Measurements from ENCODE around the gene PRKAA1. TPM values are rescaled to one million over a fixed set of nuclear protein-coding genes. Genes with fewer than 3 reads are reported as not detected.
"Not testable (repeated sequence)": the region's sequence is repeated elsewhere in the genome, so short reads cannot be mapped to it uniquely, and the experiment has no call there.

Gene PRKAA1
- total RNA-seq, 2 experiments from 2014 or later = 55.6 to 59.3 TPM

GRCh38 chr5:40828690-40829661, 30.8 kb upstream of the PRKAA1 start:
- H3K4me1 Mint-ChIP-seq = peaks cover 60% of the 10 kb centered on the region
- peaks cover 73% of the 10 kb centered on the region for H3K36me3 Mint-ChIP-seq
- H3K27me3 Mint-ChIP-seq = peaks cover 4% of the 10 kb centered on the region
- H3K4me3 Mint-ChIP-seq = peak overlapping the region; percentile 44
- H3K9me3 Mint-ChIP-seq = no peaks in the 10 kb centered on the region
- DNase-seq = no peak
- H3K27ac Mint-ChIP-seq = peak overlapping the region; percentile 100

DNA sequence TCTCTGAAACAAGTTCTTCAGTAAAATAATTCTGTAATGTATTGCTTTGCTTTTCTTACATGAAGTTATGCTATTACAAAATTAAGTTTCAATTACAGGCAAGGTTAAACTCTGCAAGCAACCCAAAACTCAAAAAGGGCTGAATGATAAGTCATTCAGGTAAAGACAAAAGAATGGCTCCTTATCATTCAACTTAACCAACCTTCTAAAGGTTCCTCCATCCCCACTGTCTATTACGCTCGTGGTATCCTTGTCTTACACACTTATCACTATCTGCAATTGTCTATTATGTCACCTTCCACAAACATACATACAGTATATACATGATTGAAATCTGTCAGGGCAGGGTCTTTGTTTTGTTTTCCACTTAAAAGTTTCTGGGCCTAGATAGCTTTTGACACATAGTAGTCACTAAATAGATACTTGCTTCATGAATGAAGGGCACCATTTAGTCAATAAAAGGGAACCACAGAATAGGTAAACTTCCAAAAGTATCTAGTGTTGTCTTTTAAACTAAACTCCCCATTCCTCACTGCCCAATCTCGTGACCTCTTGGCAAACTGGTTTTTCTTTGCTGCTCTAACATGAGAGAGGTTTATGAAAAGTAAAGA, 30.0 kb upstream of the PRKAA1 start:
- H3K36me3 Mint-ChIP-seq = peaks cover 64% of the 10 kb centered on the region
- H3K9me3 Mint-ChIP-seq = no peaks in the 10 kb centered on the region
- no peak for DNase-seq
- H3K27me3 Mint-ChIP-seq = peaks cover 4% of the 10 kb centered on the region
- no peak overlapping the region for H3K4me3 Mint-ChIP-seq
- H3K27ac Mint-ChIP-seq = peak overlapping the region; percentile 100
- peaks cover 58% of the 10 kb centered on the region for H3K4me1 Mint-ChIP-seq

GRCh38 chr5:40827188-40827977, 29.2 kb upstream of the PRKAA1 start:
- Mint-ChIP-seq H3K27ac (peak overlapping the region; percentile 100), H3K4me3 (peak overlapping the region; percentile 42), H3K4me1 (peaks cover 53% of the 10 kb centered on the region), H3K36me3 (peaks cover 59% of the 10 kb centered on the region), H3K9me3 (no peaks in the 10 kb centered on the region), H3K27me3 (peaks cover 4% of the 10 kb centered on the region)
- DNase-seq = no peak

DNA sequence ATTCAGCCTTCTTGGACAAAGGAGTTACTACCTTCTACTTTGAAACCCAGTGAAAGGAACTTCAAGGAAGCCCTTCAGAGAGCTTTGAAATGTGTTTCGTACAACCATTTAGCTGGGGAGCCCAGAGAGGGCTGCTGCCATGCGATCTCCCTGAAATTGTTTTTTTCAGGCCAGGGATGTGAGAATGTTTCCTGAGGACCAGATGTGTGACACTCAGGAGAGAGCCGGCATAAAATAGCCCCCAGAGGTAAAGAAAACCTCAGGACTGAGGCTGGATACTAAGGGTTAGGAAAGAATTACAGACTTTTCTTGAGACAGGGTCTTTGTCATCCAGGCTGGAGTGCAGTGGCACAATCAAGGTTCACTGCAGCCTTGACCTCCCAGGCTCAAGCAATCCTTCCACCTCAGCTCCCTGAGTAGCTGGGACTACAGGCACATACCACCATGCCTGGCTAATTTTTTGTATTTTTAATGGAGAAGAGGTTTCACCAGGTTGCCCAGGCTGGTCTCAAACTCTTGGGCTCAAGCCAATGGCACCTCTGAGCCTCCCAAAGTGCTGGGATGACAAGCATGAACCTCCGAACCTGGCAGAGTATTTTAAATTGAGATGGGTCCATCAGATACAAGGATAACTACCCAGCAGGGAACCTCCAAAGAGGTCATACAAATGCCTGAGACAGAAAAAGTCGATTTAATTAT, 28.5 kb upstream of the PRKAA1 start:
- Mint-ChIP-seq H3K36me3 (peaks cover 52% of the 10 kb centered on the region), H3K9me3 (no peaks in the 10 kb centered on the region), H3K4me3 (no peak overlapping the region), H3K27ac (peak overlapping the region; percentile 29), H3K4me1 (peaks cover 46% of the 10 kb centered on the region), H3K27me3 (peaks cover 4% of the 10 kb centered on the region)
- no peak for DNase-seq

DNA sequence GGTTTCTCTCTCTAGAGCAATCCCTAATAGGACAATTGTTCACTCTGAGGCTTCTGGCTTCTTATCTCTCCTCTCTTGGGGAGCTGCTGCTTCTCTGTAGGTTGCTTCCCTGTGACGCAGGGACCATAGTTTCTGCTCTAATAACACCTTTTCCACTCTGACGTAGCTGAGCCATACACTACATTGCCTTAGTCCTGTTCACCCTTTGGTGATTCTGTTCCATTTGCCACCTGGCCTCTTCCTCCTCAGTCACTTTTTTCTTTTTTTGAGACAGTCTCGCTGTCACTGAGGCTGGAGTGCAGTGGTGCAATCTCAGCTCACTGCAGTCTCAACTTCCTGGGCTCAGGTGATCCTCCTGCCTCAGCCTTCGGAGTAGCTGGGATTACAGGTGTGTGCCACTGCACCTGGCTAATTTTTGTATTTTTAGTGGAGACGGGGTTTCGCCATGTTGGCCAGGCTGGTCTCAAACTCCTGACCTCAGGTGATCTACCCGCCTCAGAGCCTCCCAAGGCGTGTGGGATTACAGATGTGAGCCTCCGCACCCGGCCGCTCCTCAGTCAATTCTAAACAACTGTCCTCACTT, 27.4 kb upstream of the PRKAA1 start:
- not testable (repeated sequence) for H3K27me3 Mint-ChIP-seq, DNase-seq, H3K4me3 Mint-ChIP-seq, H3K9me3 Mint-ChIP-seq
- Mint-ChIP-seq H3K4me1 (peaks cover 35% of the 10 kb centered on the region), H3K36me3 (peaks cover 41% of the 10 kb centered on the region), H3K27ac (peak overlapping the region; percentile 43)

- H3K36me3 Mint-ChIP-seq = peaks cover 21% of the 10 kb centered on the region
- no peak for DNase-seq
- H3K4me1 Mint-ChIP-seq = peaks cover 17% of the 10 kb centered on the region
- H3K9me3 Mint-ChIP-seq = no peaks in the 10 kb centered on the region
- H3K27ac Mint-ChIP-seq = no peak overlapping the region
- H3K4me3 Mint-ChIP-seq = no peak overlapping the region
- no peaks in the 10 kb centered on the region for H3K27me3 Mint-ChIP-seq
These were observed 25.3 kb upstream of the PRKAA1 start for GRCh38 chr5:40823459-40823858.

DNA sequence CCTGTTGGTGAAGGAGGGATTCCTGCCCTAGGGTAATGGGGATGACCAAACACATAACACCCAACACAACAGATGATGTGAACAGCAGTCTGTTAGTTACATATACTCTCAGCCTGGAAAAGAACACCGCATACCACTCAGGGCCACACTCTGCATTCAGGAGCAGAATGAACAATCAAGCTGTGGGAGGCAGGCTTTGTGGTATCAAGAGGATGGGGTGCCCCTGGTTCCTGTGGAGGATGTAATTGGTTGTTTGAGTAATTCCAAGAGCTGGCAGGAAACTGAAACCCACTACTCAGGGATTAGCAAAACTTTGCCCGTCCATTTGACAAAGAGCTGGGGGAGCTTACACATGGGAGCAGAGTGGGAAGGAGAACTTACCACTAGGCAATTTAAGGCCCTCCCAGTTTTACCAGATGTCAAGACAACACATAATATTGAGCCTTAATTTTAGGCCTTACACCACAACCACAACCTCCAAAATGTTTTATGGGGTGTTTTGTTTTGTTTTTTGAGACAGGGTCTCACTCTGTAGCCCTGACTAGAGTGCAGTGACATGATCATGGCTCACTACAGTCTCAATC, 15.6 kb upstream of the PRKAA1 start:
- H3K4me3 Mint-ChIP-seq = no peak overlapping the region
- no peaks in the 10 kb centered on the region for H3K9me3 Mint-ChIP-seq
- H3K27ac Mint-ChIP-seq = peak overlapping the region; percentile 43
- H3K4me1 Mint-ChIP-seq = peaks cover 5% of the 10 kb centered on the region
- H3K27me3 Mint-ChIP-seq = no peaks in the 10 kb centered on the region
- no peak for DNase-seq
- H3K36me3 Mint-ChIP-seq = no peaks in the 10 kb centered on the region

DNA sequence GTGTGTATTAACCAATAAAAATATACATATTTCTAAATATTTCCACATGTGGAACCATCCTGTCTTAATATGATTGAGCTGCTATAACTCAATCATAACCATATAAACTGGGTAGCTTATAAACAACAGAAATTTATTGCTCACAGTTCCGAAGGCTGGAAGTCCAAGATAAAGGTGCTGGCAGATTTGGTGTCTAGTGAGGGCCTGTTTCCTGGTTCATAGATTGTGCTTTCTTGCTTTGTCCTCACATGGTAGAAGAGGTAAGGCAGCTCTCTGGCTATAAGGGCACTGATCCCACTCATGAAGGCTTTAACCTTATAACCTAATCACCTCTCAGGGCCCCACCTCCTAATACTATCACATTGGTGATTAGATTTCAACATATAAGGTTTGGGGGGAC, 14.0 kb upstream of the PRKAA1 start:
- Mint-ChIP-seq H3K27ac (no peak overlapping the region), H3K9me3 (no peaks in the 10 kb centered on the region), H3K4me3 (no peak overlapping the region), H3K36me3 (no peaks in the 10 kb centered on the region), H3K27me3 (no peaks in the 10 kb centered on the region), H3K4me1 (peaks cover 12% of the 10 kb centered on the region)
- no peak for DNase-seq

DNA sequence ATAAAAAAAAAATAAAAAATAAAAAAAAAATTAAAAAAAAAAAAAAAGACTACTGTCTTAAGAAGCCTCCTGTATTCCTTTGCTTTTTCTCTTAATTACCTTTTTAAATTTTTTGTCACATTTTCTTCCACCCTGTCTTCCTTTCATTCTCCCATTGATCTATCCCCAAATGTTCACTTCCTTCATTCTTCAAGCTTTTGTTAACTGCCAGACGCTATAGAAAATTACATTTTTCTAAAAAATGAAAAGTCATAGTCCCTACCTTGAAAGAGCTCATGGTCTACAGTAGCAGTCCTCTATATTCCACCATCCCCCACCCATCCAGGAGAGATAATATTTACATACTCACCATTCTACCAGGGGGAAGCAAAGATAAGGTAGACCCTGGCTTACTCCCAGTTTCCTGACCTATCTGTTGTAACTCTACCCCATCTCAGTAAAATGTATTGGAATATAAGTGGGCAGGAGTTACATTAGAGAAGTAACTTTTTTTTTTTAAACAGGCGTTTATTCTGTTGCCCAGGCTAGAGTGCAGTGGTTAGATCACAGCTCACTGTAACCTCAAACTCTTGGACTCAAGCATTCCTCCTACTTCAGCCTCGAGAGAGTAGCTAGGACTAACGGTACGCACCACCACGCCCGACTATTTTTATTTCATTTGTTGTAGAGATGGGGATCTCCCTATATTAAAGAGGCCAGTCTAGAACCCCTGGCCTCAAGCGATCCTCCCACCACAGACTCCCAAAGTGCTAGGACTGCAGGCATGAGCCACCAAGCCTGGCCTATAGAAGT, 3.8 kb upstream of the PRKAA1 start:
- no peak for DNase-seq
- Mint-ChIP-seq H3K27me3 (peaks cover 4% of the 10 kb centered on the region), H3K27ac (no peak overlapping the region), H3K4me3 (no peak overlapping the region), H3K9me3 (no peaks in the 10 kb centered on the region), H3K36me3 (no peaks in the 10 kb centered on the region), H3K4me1 (peaks cover 6% of the 10 kb centered on the region)

GRCh38 chr5:40799258-40799657, 1.1 kb upstream of the PRKAA1 start:
- no peak for DNase-seq
- peaks cover 27% of the 10 kb centered on the region for H3K4me1 Mint-ChIP-seq
- peak overlapping the region; percentile 31 for H3K27ac Mint-ChIP-seq
- H3K36me3 Mint-ChIP-seq = peaks cover 19% of the 10 kb centered on the region
- H3K4me3 Mint-ChIP-seq = no peak overlapping the region
- H3K27me3 Mint-ChIP-seq = peaks cover 4% of the 10 kb centered on the region
- no peaks in the 10 kb centered on the region for H3K9me3 Mint-ChIP-seq

- DNase-seq = no peak
- H3K27ac Mint-ChIP-seq = peak overlapping the region; percentile 89
- peaks cover 30% of the 10 kb centered on the region for H3K4me1 Mint-ChIP-seq
- peaks cover 23% of the 10 kb centered on the region for H3K36me3 Mint-ChIP-seq
- H3K4me3 Mint-ChIP-seq = peak overlapping the region; percentile 82
- H3K9me3 Mint-ChIP-seq = no peaks in the 10 kb centered on the region
- H3K27me3 Mint-ChIP-seq = peaks cover 4% of the 10 kb centered on the region
These were observed 632 bp upstream of the PRKAA1 start for GRCh38 chr5:40798801-40799210.

DNA sequence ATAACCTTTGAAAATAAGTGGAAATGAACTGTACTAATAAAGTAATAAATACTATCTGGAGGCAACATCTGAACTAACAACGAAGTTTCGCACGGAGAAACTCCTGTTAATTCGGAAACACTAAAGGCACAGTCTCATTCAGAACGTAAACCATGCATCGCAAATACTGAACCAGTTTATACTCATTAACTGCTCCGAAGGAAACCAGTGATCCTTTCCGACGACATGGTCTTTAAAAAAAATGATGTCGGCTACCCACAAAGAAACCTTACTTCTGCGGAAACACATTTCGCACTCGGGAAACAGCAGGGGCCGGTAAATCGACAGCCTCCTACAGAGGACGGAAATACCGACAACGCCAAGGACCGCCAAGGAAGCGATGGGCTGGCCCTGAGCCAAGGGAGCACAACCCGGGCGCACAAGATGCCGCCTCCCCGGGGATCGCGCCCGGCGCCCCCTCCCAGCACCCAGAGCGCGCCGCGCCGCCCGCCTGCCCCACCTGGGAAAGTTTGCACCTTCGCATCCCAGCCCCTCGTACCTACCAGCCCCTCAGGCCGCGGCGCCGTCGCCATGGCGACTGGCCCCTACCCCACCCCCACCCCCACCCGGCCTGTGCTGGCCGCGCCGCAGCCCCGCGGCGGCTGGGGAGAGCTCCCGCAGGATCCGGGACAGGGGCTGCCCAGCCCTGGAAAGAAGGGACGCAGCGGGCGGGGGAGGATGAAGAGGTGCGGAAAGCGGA, 732 bp downstream of the PRKAA1 start:
- Mint-ChIP-seq H3K4me3 (peak overlapping the region; percentile 87), H3K27me3 (peaks cover 4% of the 10 kb centered on the region), H3K27ac (peak overlapping the region; percentile 87), H3K4me1 (peaks cover 38% of the 10 kb centered on the region), H3K9me3 (no peaks in the 10 kb centered on the region), H3K36me3 (peaks cover 25% of the 10 kb centered on the region)
- DNase-seq = peak; percentile 81

DNA sequence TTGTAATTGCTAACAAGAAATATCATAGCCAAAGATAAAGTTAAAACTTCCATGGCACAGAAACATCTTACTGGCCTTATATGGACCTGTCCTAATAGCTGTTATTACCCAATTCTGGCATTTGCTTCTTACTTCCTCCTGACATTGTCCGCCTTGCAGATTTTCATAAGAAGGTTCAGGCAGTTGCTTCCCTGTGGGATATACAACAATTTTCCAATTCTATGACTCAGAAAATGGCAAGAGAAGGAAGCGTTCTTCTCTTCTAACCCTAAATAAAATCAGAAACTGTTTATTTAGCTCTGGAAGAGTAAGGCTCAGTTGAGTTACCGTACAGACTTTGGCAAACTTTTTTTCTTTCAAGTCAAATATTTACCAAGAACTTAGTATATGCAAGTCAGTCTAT, 1.7 kb downstream of the PRKAA1 start:
- Mint-ChIP-seq H3K27me3 (peaks cover 4% of the 10 kb centered on the region), H3K4me3 (peak overlapping the region; percentile 87), H3K36me3 (peaks cover 25% of the 10 kb centered on the region), H3K9me3 (no peaks in the 10 kb centered on the region), H3K27ac (peak overlapping the region; percentile 38), H3K4me1 (peaks cover 41% of the 10 kb centered on the region)
- DNase-seq = no peak
